Panc1 (cell line): ENCODE data around the gene ASXL1.

Experiments used
- CTCF ChIP-seq: fragments of 450-650 bp; IDR thresholded peaks from 2 replicates; pipeline ENCODE4 v1.5.1; 2017; ENCODE audit warnings: mild to moderate bottlenecking
- POLR2AphosphoS5 ChIP-seq: IDR thresholded peaks from 2 replicates; pipeline ENCODE4 v1.6.1; 2012; ENCODE audit warnings: mild to moderate bottlenecking, low read depth, low read length, moderate library complexity
- REST ChIP-seq, 2 experiments: IDR thresholded peaks; 2 replicates each; pipeline ENCODE4 v1.6.1; 2011 to 2012; ENCODE audit warnings: low read depth in 2 of 2, control low read depth in 1 of 2, low read length in 1 of 2, mild to moderate bottlenecking in 1 of 2, moderate library complexity in 1 of 2; ENCODE audit not compliant: insufficient read depth in 1 of 2
- SIN3A ChIP-seq: IDR thresholded peaks from 2 replicates; pipeline ENCODE4 v1.6.1; 2012; ENCODE audit warnings: low read depth, mild to moderate bottlenecking, low read length, moderate library complexity, borderline replicate concordance; ENCODE audit not compliant: insufficient read depth
- TCF7L2 ChIP-seq: IDR thresholded peaks from 2 replicates; pipeline ENCODE4 v1.6.1; 2011; ENCODE audit warnings: mild to moderate bottlenecking, low read depth, low read length, inconsistent platforms

- TF ChIP-seq CTCF (no peak), REST (IDR thresholded peaks at IDR 0.05; ENCODE audit: insufficient read depth in 1 of 2, low read depth in 2 of 2, low read length in 1 of 2) (no peak), POLR2AphosphoS5 (no peak; the same call in 1 of the 2 replicates), TCF7L2 (no peak), SIN3A (no peak)
Measured at GRCh38 chr20:32356622-32357374, 1.3 kb upstream of the ASXL1 start.
